Hematopoietic multipotent progenitor cell treated with erythropoietin and hydrocortisone succinate and interleukin-3 and kit ligand, for 4 days (in vitro differentiated cells): ENCODE measurements around the gene MGRN1.

Experiments used
- DNase-seq: peaks from one replicate; pipeline ENCODE4 v3.0.0-alpha.2; 2015

The MGRN1 gene

GRCh38 chr16:4654964-4655590 is 30.5 kb downstream of the MGRN1 start:
- DNase-seq, result no peak

- no peak for DNase-seq
Observed at GRCh38 chr16:4655801-4656200, 31.2 kb downstream of the MGRN1 start.

- DNase-seq, result no peak
Observed at GRCh38 chr16:4656221-4656620, 31.6 kb downstream of the MGRN1 start.

- no peak for DNase-seq
Observed at GRCh38 chr16:4656695-4657686, 32.4 kb downstream of the MGRN1 start.

- no peak for DNase-seq
Observed at GRCh38 chr16:4659363-4660353, 35.0 kb downstream of the MGRN1 start.

GRCh38 chr16:4660454-4661007 is 35.9 kb downstream of the MGRN1 start:
- DNase-seq, result peak; percentile 50

GRCh38 chr16:4661661-4662060 is 37.0 kb downstream of the MGRN1 start:
- peak; percentile 64 for DNase-seq

GRCh38 chr16:4663465-4663776 is 38.8 kb downstream of the MGRN1 start:
- no peak for DNase-seq

GRCh38 chr16:4663777-4664465 is 39.3 kb downstream of the MGRN1 start:
- peak; percentile 94 for DNase-seq

- DNase-seq, result peak; percentile 84
Observed at GRCh38 chr16:4664538-4665418, 40.2 kb downstream of the MGRN1 start.

GRCh38 chr16:4666537-4667202 is 42.0 kb downstream of the MGRN1 start:
- DNase-seq, result no peak

GRCh38 chr16:4667203-4667963 is 42.8 kb downstream of the MGRN1 start:
- no peak for DNase-seq

- no peak for DNase-seq
Observed at GRCh38 chr16:4668313-4668960, 43.8 kb downstream of the MGRN1 start.

- DNase-seq, result no peak
Observed at GRCh38 chr16:4673387-4674046, 48.9 kb downstream of the MGRN1 start.

- no peak for DNase-seq
Observed at GRCh38 chr16:4674926-4675530, 50.4 kb downstream of the MGRN1 start.

- peak; percentile 84 for DNase-seq
Observed at GRCh38 chr16:4675864-4676786, 51.5 kb downstream of the MGRN1 start.

GRCh38 chr16:4676831-4677230 is 52.2 kb downstream of the MGRN1 start:
- no peak for DNase-seq
